ENCODE results near the gene CXCR5. TPM values are rescaled to one million over a fixed set of nuclear protein-coding genes. Genes with fewer than 3 reads are reported as not detected.
A peak's percentile ranks its signal among the peaks of the same experiment; 100 is the strongest.

The CXCR5 gene
- total RNA-seq, 1 experiment from 2014 or later = not detected

- H3K9ac ChIP-seq (ENCODE audit: low read length) = peak overlapping the region; percentile 84
- ATAC-seq (no peak), DNase-seq (peak; percentile 77)
- no peaks in the 10 kb centered on the region for H3K9me3 ChIP-seq (ENCODE audit: low read length)
- peaks cover 22% of the 10 kb centered on the region for H3F3A ChIP-seq (ENCODE audit: low read length, unreplicated experiment)
- peaks cover 74% of the 10 kb centered on the region for H3K4me1 ChIP-seq (ENCODE audit: insufficient read depth, low read length)
- TF ChIP-seq CTCF (conservative IDR thresholded peaks at IDR 0.05; ENCODE audit: low read depth, low read length) = no peak
- peak overlapping the region; percentile 94 for H3K4me3 ChIP-seq (ENCODE audit: low read length)
- peak overlapping the region; percentile 97 for H3K4me2 ChIP-seq (ENCODE audit: low read length)
- ChIA-PET POLR2A (ENCODE audit: unreplicated experiment) (interaction anchor here (0.6 to 1.5 kb wide), 2 partner anchors 10 to 181 kb away, joined by 4 to 16 read pairs; no protein-coding TSS in a partner anchor), CTCF (interaction anchor here (0.6 kb wide), 1 partner anchor 9 kb away, joined by 4 read pairs; no protein-coding TSS in a partner anchor)
- no TSS peak for BruUV-seq (replicated peaks)
- no peaks in the 10 kb centered on the region for H3K27me3 ChIP-seq (ENCODE audit: low read length)
- no peaks in the 10 kb centered on the region for H3K9me2 ChIP-seq (replicated peaks; ENCODE audit: low read length)
- peak overlapping the region; percentile 97 for H3K27ac ChIP-seq (ENCODE audit: low read length)
- H3K36me3 ChIP-seq (ENCODE audit: low read depth, low read length) = no peaks in the 10 kb centered on the region
- intact Hi-C loops (cut with micrococcal nuclease) = no loop called here
- peaks cover 23% of the 10 kb centered on the region for H4K20me1 ChIP-seq (ENCODE audit: low read length)
- H3K79me2 ChIP-seq (ENCODE audit: low read length) = peaks cover 91% of the 10 kb centered on the region
- no peak overlapping the region for H2AFZ ChIP-seq (ENCODE audit: low read length)
These were observed 37.6 kb downstream of the CXCR5 start for GRCh38 chr11:118921121-118921928.

GRCh38 chr11:118921929-118922744 is 38.4 kb downstream of the CXCR5 start:
- Histone ChIP-seq H3K79me2 (ENCODE audit: low read length) (peaks cover 88% of the 10 kb centered on the region), H3K9me3 (ENCODE audit: low read length) (no peaks in the 10 kb centered on the region), H3K9me2 (replicated peaks; ENCODE audit: low read length) (no peaks in the 10 kb centered on the region), H2AFZ (ENCODE audit: low read length) (no peak overlapping the region), H4K20me1 (ENCODE audit: low read length) (peaks cover 23% of the 10 kb centered on the region), H3K27ac (ENCODE audit: low read length) (peak overlapping the region; percentile 97), H3K36me3 (ENCODE audit: low read depth, low read length) (no peaks in the 10 kb centered on the region), H3K27me3 (ENCODE audit: low read length) (no peaks in the 10 kb centered on the region), H3F3A (ENCODE audit: low read length, unreplicated experiment) (peaks cover 19% of the 10 kb centered on the region), H3K9ac (ENCODE audit: low read length) (peak overlapping the region; percentile 84), H3K4me2 (ENCODE audit: low read length) (peak overlapping the region; percentile 97), H3K4me3 (ENCODE audit: low read length) (peak overlapping the region; percentile 94), H3K4me1 (ENCODE audit: insufficient read depth, low read length) (peaks cover 74% of the 10 kb centered on the region)
- CTCF ChIA-PET = no interaction called here
- POLR2A ChIA-PET (ENCODE audit: unreplicated experiment) = interaction anchor here (0.5 to 1.5 kb wide), 3 partner anchors 8 to 132 kb away, joined by 3 to 16 read pairs (median 4); no protein-coding TSS in a partner anchor
- no peak for TF ChIP-seq EZH2phosphoT487 (IDR thresholded peaks at IDR 0.05; ENCODE audit: borderline replicate concordance, low read length)
- no TSS peak for BruUV-seq (replicated peaks)
- DNase-seq = peak; percentile 88
- peak; percentile 12 for ATAC-seq
- intact Hi-C loops (cut with micrococcal nuclease) = no loop called here

- H3K4me3 ChIP-seq (ENCODE audit: low read length) = peak overlapping the region; percentile 94
- H3F3A ChIP-seq (ENCODE audit: low read length, unreplicated experiment) = peaks cover 12% of the 10 kb centered on the region
- no TSS peak for BruUV-seq (replicated peaks)
- ChIA-PET CTCF (no interaction called here), POLR2A (ENCODE audit: unreplicated experiment) (interaction anchor here (0.5 to 1.5 kb wide), 3 partner anchors 9 to 132 kb away, joined by 3 to 16 read pairs (median 4); no protein-coding TSS in a partner anchor)
- H3K4me2 ChIP-seq (ENCODE audit: low read length) = peak overlapping the region; percentile 97
- H3K9me3 ChIP-seq (ENCODE audit: low read length) = no peaks in the 10 kb centered on the region
- H3K4me1 ChIP-seq (ENCODE audit: insufficient read depth, low read length) = peaks cover 74% of the 10 kb centered on the region
- peak overlapping the region; percentile 84 for H3K9ac ChIP-seq (ENCODE audit: low read length)
- DNase-seq = no peak
- no peak for TF ChIP-seq EZH2phosphoT487 (IDR thresholded peaks at IDR 0.05; ENCODE audit: borderline replicate concordance, low read length)
- TF ChIP-seq EZH2 (IDR thresholded peaks at IDR 0.05; ENCODE audit: low read length, unreplicated experiment) = no peak
- intact Hi-C loops (cut with micrococcal nuclease) = no loop called here
- H3K9me2 ChIP-seq (replicated peaks; ENCODE audit: low read length) = no peaks in the 10 kb centered on the region
- no peak for ATAC-seq
- H2AFZ ChIP-seq (ENCODE audit: low read length) = no peak overlapping the region
- H4K20me1 ChIP-seq (ENCODE audit: low read length) = peaks cover 23% of the 10 kb centered on the region
- H3K27me3 ChIP-seq (ENCODE audit: low read length) = no peaks in the 10 kb centered on the region
- peaks cover 85% of the 10 kb centered on the region for H3K79me2 ChIP-seq (ENCODE audit: low read length)
- peak overlapping the region; percentile 97 for H3K27ac ChIP-seq (ENCODE audit: low read length)
- no peaks in the 10 kb centered on the region for H3K36me3 ChIP-seq (ENCODE audit: low read depth, low read length)
These were observed 39.3 kb downstream of the CXCR5 start for GRCh38 chr11:118922745-118923627.
